PC-9 (cell line): ENCODE results near the gene TMA7B. TPM values are rescaled to one million over a fixed set of nuclear protein-coding genes. Genes with fewer than 3 reads are reported as not detected.

ENCODE experiments used
- BruUV-seq: library from RNA; stranded (reverse); fragments of 400-500 nt; replicated peaks from 2 replicates; lab custom pipeline; 2021; lab: Mats Ljungman, UMichigan
- CTCF ChIA-PET: fragments of 300-600 bp; sonication (Branson Sonifier 250); formaldehyde crosslinking; loops from one replicate; lab custom pipeline; 2022; ENCODE audit warnings: antibody characterized with exemption; lab: Charles Lee
- POLR2A ChIA-PET: fragments of 300-600 bp; sonication (Branson Sonifier 250); formaldehyde crosslinking; loops from one replicate; lab custom pipeline; 2022; ENCODE audit warnings: antibody characterized with exemption; ENCODE audit not compliant: unreplicated experiment; lab: Charles Lee
- DNase-seq, 2 experiments: peaks; one replicate each; pipeline versions ENCODE4 v3.0.0 to v3.0.0-alpha.2; 2015 to 2022; ENCODE audit warnings: mixed read lengths in 1 of 2
- H2AFZ ChIP-seq: fragments of 200-600 bp; sonication (generic); 2 replicates; pipeline ENCODE4 v1.8.1; 2017; ENCODE audit warnings: antibody characterized with exemption
- H3F3A ChIP-seq: fragments of 200-600 bp; sonication (generic); 2 replicates; pipeline ENCODE4 v1.8.1; 2017; ENCODE audit warnings: antibody characterized with exemption, mild to moderate bottlenecking, low read depth; ENCODE audit not compliant: insufficient read depth
- H3K27ac ChIP-seq: fragments of 200-600 bp; sonication (generic); 2 replicates; pipeline ENCODE4 v1.6.1; 2016; ENCODE audit warnings: mixed run types
- H3K27me3 ChIP-seq: fragments of 200-600 bp; sonication (generic); 2 replicates; pipeline ENCODE4 v1.6.1; 2016; ENCODE audit warnings: low read depth, mixed run types; ENCODE audit not compliant: insufficient read depth
- H3K36me3 ChIP-seq: fragments of 200-600 bp; sonication (generic); 2 replicates; pipeline ENCODE4 v1.6.1; 2016; ENCODE audit warnings: low read depth, mixed run types
- H3K4me1 ChIP-seq: fragments of 200-600 bp; sonication (generic); replicated peaks from 2 replicates; pipeline ENCODE4 v1.6.1; 2016; ENCODE audit warnings: mixed run types; ENCODE audit not compliant: insufficient read depth
- H3K4me2 ChIP-seq: fragments of 200-600 bp; sonication (generic); 2 replicates; pipeline ENCODE4 v1.6.1; 2017; ENCODE audit warnings: mixed run types
- H3K4me3 ChIP-seq: fragments of 200-600 bp; sonication (generic); 2 replicates; pipeline ENCODE4 v1.6.1; 2016; ENCODE audit warnings: mixed run types
- H3K79me2 ChIP-seq: fragments of 200-600 bp; sonication (generic); 2 replicates; pipeline ENCODE4 v1.6.1; 2017; ENCODE audit warnings: low read depth, mixed run types
- H3K9me2 ChIP-seq: fragments of 200-600 bp; sonication (generic); 2 replicates; pipeline ENCODE4 v1.8.1; 2017; ENCODE audit warnings: mild to moderate bottlenecking; ENCODE audit not compliant: insufficient read depth
- H3K9me3 ChIP-seq: fragments of 200-600 bp; sonication (generic); 2 replicates; pipeline ENCODE4 v1.8.1; 2016; ENCODE audit warnings: low read depth; ENCODE audit not compliant: insufficient read depth
- H4K20me1 ChIP-seq: fragments of 200-600 bp; sonication (generic); 2 replicates; pipeline ENCODE4 v1.8.1; 2017; ENCODE audit not compliant: insufficient read depth
- CTCF ChIP-seq: fragments of 200-600 bp; sonication (generic); conservative IDR thresholded peaks from 2 replicates; pipeline ENCODE4 v1.6.1; 2017; ENCODE audit warnings: mixed run types, antibody characterized with exemption, mild to moderate bottlenecking, moderate library complexity
- EZH2 ChIP-seq: fragments of 200-600 bp; sonication (generic); IDR thresholded peaks from 2 replicates; pipeline ENCODE4 v1.8.0; 2017; ENCODE audit warnings: antibody characterized with exemption, low read depth
- intact Hi-C: fragments of 100-400 bp; cut with micrococcal nuclease; formaldehyde crosslinking; loops from one replicate; pipeline ENCODE4 v1.10.0; 2022; ENCODE audit not compliant: unreplicated experiment
- total RNA-seq: library from RNA; stranded (reverse); gene quantifications from 2 replicates; pipeline ENCODE4 v1.2.3, GENCODE V29; 2021

The TMA7B gene
- total RNA-seq, 1 experiment from 2014 or later = not detected

- Histone ChIP-seq H3K27me3 (peaks cover 25% of the 10 kb centered on the region), H3K9me3 (no peaks in the 10 kb centered on the region), H3K4me1 (no peaks in the 10 kb centered on the region), H3K27ac (no peak overlapping the region), H3K4me2 (no peak overlapping the region), H3K36me3 (no peaks in the 10 kb centered on the region), H3K9me2 (no peaks in the 10 kb centered on the region; the same call in 1 of the 2 replicates), H3K4me3 (no peak overlapping the region), H3F3A (no peaks in the 10 kb centered on the region), H4K20me1 (no peaks in the 10 kb centered on the region), H3K79me2 (no peaks in the 10 kb centered on the region), H2AFZ (no peak overlapping the region)
- intact Hi-C loops = no loop called here
- BruUV-seq = no TSS peak
- ChIA-PET CTCF (no interaction called here), POLR2A (no interaction called here)
- no peak for DNase-seq
- no peak for TF ChIP-seq CTCF
- no peak for TF ChIP-seq EZH2
These were observed 1.1 kb upstream of the TMA7B start for GRCh38 chr22:39958949-39959639.

- no peaks in the 10 kb centered on the region for H3F3A ChIP-seq
- intact Hi-C loops = no loop called here
- DNase-seq = no peak
- no peak overlapping the region for H3K4me3 ChIP-seq
- H3K4me1 ChIP-seq = no peaks in the 10 kb centered on the region
- ChIA-PET POLR2A (no interaction called here), CTCF (interaction anchor here (0.5 kb wide), 1 partner anchor 29 kb away, joined by 5 read pairs; no protein-coding TSS in a partner anchor)
- H3K27ac ChIP-seq = no peak overlapping the region
- H4K20me1 ChIP-seq = no peaks in the 10 kb centered on the region
- H3K9me3 ChIP-seq = no peaks in the 10 kb centered on the region
- H3K4me2 ChIP-seq = no peak overlapping the region
- no peaks in the 10 kb centered on the region for H3K79me2 ChIP-seq
- TF ChIP-seq EZH2 = no peak
- TF ChIP-seq CTCF = no peak
- peaks cover 42% of the 10 kb centered on the region for H3K27me3 ChIP-seq
- no peaks in the 10 kb centered on the region; the same call in 1 of the 2 replicates for H3K9me2 ChIP-seq
- no peak overlapping the region for H2AFZ ChIP-seq
- no peaks in the 10 kb centered on the region for H3K36me3 ChIP-seq
- BruUV-seq = no TSS peak
These were observed 872 bp downstream of the TMA7B start for GRCh38 chr22:39960791-39961746.

GRCh38 chr22:39962071-39962470 lies 1.9 kb downstream of the TMA7B start:
- ChIA-PET POLR2A (interaction anchor here (0.7 kb wide), 1 partner anchor 77 kb away, joined by 3 read pairs; no protein-coding TSS in a partner anchor), CTCF (no interaction called here)
- Histone ChIP-seq H3K27me3 (peaks cover 52% of the 10 kb centered on the region), H3K36me3 (no peaks in the 10 kb centered on the region), H3K9me2 (no peaks in the 10 kb centered on the region; the same call in 1 of the 2 replicates), H3K79me2 (no peaks in the 10 kb centered on the region), H3K27ac (no peak overlapping the region), H3F3A (no peaks in the 10 kb centered on the region), H2AFZ (no peak overlapping the region), H3K4me1 (no peaks in the 10 kb centered on the region), H3K9me3 (no peaks in the 10 kb centered on the region), H3K4me2 (no peak overlapping the region), H3K4me3 (no peak overlapping the region), H4K20me1 (no peaks in the 10 kb centered on the region)
- DNase-seq = no peak
- intact Hi-C loops = no loop called here
- TF ChIP-seq CTCF (no peak), EZH2 (no peak)
- BruUV-seq = no TSS peak
